Measurements from ENCODE around the gene PRKCE. TPM values are rescaled to one million over a fixed set of nuclear protein-coding genes. Genes with fewer than 3 reads are reported as not detected.

The PRKCE gene
- total RNA-seq, 1 experiment from 2014 or later: 21.7 TPM

DNA sequence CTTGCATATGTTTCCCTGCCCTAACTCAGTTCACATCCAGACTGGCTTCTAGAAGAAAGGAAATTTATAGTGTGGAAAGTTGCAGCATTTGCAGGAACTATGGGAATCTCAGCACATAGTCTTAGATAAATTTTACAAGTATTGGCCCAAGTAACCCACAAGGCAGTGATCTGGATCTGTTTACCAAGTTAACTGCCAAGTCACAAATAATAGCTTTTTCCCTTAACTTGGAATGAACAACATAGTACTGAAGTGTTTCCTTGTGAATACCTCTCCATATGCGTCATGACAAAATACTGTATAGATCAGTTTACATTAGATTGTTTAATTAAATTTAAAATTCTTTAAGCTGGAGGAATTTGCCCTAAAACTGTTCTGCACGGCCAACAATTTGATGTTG is 390.0 kb downstream of the PRKCE start:
- H3K36me3 ChIP-seq (ENCODE audit: low read depth): no peaks in the 10 kb centered on the region; the same call in 1 of the 2 replicates
- H3F3A ChIP-seq (ENCODE audit: insufficient read depth, low read depth): no peaks in the 10 kb centered on the region
- no peak for DNase-seq
- H3K27ac ChIP-seq: no peak overlapping the region
- intact Hi-C loops (cut with micrococcal nuclease; ENCODE audit: unreplicated experiment): no loop called here
- H3K4me2 ChIP-seq: no peak overlapping the region
- H3K79me2 ChIP-seq (ENCODE audit: low read depth): no peaks in the 10 kb centered on the region
- H3K4me1 ChIP-seq (replicated peaks; ENCODE audit: insufficient read depth): no peaks in the 10 kb centered on the region
- POLR2A ChIA-PET (ENCODE audit: unreplicated experiment): no interaction called here
- no peaks in the 10 kb centered on the region for H3K9me2 ChIP-seq (ENCODE audit: insufficient read depth)
- BruUV-seq (replicated peaks): no TSS peak
- no peak for TF ChIP-seq EZH2 (IDR thresholded peaks at IDR 0.05; ENCODE audit: low read depth)
- TF ChIP-seq, protein P1, sequence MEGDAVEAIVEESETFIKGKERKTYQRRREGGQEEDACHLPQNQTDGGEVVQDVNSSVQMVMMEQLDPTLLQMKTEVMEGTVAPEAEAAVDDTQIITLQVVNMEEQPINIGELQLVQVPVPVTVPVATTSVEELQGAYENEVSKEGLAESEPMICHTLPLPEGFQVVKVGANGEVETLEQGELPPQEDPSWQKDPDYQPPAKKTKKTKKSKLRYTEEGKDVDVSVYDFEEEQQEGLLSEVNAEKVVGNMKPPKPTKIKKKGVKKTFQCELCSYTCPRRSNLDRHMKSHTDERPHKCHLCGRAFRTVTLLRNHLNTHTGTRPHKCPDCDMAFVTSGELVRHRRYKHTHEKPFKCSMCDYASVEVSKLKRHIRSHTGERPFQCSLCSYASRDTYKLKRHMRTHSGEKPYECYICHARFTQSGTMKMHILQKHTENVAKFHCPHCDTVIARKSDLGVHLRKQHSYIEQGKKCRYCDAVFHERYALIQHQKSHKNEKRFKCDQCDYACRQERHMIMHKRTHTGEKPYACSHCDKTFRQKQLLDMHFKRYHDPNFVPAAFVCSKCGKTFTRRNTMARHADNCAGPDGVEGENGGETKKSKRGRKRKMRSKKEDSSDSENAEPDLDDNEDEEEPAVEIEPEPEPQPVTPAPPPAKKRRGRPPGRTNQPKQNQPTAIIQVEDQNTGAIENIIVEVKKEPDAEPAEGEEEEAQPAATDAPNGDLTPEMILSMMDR (conservative IDR thresholded peaks at IDR 0.05): no peak
- H4K20me1 ChIP-seq (ENCODE audit: insufficient read depth): no peaks in the 10 kb centered on the region
- no peaks in the 10 kb centered on the region for H3K9me3 ChIP-seq (ENCODE audit: insufficient read depth, low read depth)
- H2AFZ ChIP-seq: no peak overlapping the region
- H3K4me3 ChIP-seq: no peak overlapping the region
- no peaks in the 10 kb centered on the region for H3K27me3 ChIP-seq (ENCODE audit: insufficient read depth, low read depth)
- CTCF ChIA-PET: no interaction called here

- CTCF ChIA-PET: no interaction called here
- no peaks in the 10 kb centered on the region for H4K20me1 ChIP-seq (ENCODE audit: insufficient read depth)
- no peak overlapping the region for H3K4me3 ChIP-seq
- no peaks in the 10 kb centered on the region for H3K9me2 ChIP-seq (ENCODE audit: insufficient read depth)
- H3K27me3 ChIP-seq (ENCODE audit: insufficient read depth, low read depth): no peaks in the 10 kb centered on the region
- no peaks in the 10 kb centered on the region for H3K79me2 ChIP-seq (ENCODE audit: low read depth)
- no peaks in the 10 kb centered on the region for H3K4me1 ChIP-seq (replicated peaks; ENCODE audit: insufficient read depth)
- peaks cover under 1% of the 10 kb centered on the region; the same call in 1 of the 2 replicates for H3K36me3 ChIP-seq (ENCODE audit: low read depth)
- H3K27ac ChIP-seq: no peak overlapping the region
- no peak overlapping the region for H3K4me2 ChIP-seq
- no peak for DNase-seq
- no peaks in the 10 kb centered on the region for H3F3A ChIP-seq (ENCODE audit: insufficient read depth, low read depth)
- POLR2A ChIA-PET (ENCODE audit: unreplicated experiment): no interaction called here
- H3K9me3 ChIP-seq (ENCODE audit: insufficient read depth, low read depth): no peaks in the 10 kb centered on the region
- intact Hi-C loops (cut with micrococcal nuclease; ENCODE audit: unreplicated experiment): no loop called here
- TF ChIP-seq EZH2 (IDR thresholded peaks at IDR 0.05; ENCODE audit: low read depth): no peak
- TF ChIP-seq, protein P1 (conservative IDR thresholded peaks at IDR 0.05): no peak
- no peak overlapping the region for H2AFZ ChIP-seq
- no TSS peak for BruUV-seq (replicated peaks)
Observed at GRCh38 chr2:46042207-46042637, 390.7 kb downstream of the PRKCE start.

DNA sequence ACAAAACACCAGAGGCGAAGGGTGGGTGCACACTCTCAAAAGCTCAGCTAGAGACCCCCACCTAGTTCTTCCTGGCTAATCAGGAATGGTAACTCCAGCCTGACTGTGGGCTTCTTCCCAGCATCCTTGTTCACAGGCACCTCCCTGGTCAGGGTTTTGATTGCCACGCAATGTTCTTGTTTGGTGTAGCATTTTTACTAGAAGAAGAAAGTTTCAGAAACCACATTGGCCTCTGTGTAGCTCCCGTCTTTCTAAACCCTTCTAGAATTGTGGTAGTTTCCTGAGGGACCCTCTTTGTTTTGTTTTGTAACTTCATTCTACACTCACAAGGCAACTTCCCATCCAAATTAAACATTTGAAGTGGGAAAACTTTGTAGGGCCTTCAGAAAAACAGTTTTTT is 391.2 kb downstream of the PRKCE start:
- Histone ChIP-seq H3K4me3 (no peak overlapping the region), H2AFZ (no peak overlapping the region), H3K27me3 (ENCODE audit: insufficient read depth, low read depth) (no peaks in the 10 kb centered on the region), H3K27ac (no peak overlapping the region), H3F3A (ENCODE audit: insufficient read depth, low read depth) (no peaks in the 10 kb centered on the region), H3K36me3 (ENCODE audit: low read depth) (peaks cover 5% of the 10 kb centered on the region; the same call in 1 of the 2 replicates), H3K4me2 (no peak overlapping the region), H4K20me1 (ENCODE audit: insufficient read depth) (no peaks in the 10 kb centered on the region), H3K4me1 (replicated peaks; ENCODE audit: insufficient read depth) (no peaks in the 10 kb centered on the region), H3K9me2 (ENCODE audit: insufficient read depth) (no peaks in the 10 kb centered on the region), H3K79me2 (ENCODE audit: low read depth) (no peaks in the 10 kb centered on the region), H3K9me3 (ENCODE audit: insufficient read depth, low read depth) (no peaks in the 10 kb centered on the region)
- ChIA-PET CTCF (no interaction called here), POLR2A (ENCODE audit: unreplicated experiment) (no interaction called here)
- BruUV-seq (replicated peaks): no TSS peak
- DNase-seq: no peak
- TF ChIP-seq EZH2 (IDR thresholded peaks at IDR 0.05; ENCODE audit: low read depth): no peak
- TF ChIP-seq, protein P1 (conservative IDR thresholded peaks at IDR 0.05): no peak
- intact Hi-C loops (cut with micrococcal nuclease; ENCODE audit: unreplicated experiment): no loop called here
